Neuronal stem cell (in vitro differentiated cells): Measurements from ENCODE around the gene SP100.

ENCODE experiments used
- DNase-seq: peaks from one replicate; pipeline ENCODE4 v3.0.0-alpha.2; 2013; ENCODE audit warnings: low spot score
- H2AFZ ChIP-seq: one replicate; pipeline ENCODE4 v1.6.1; 2013; ENCODE audit warnings: mild to moderate bottlenecking, low read length, inconsistent platforms
- H2AK5ac ChIP-seq: 2 replicates; pipeline ENCODE4 v1.6.1; 2013; ENCODE audit warnings: low read depth, mild to moderate bottlenecking, inconsistent platforms, low read length, moderate library complexity, mixed read lengths
- H2BK120ac ChIP-seq: 2 replicates; pipeline ENCODE4 v1.6.1; 2013; ENCODE audit warnings: low read depth, mild to moderate bottlenecking, inconsistent platforms, low read length, moderate library complexity, mixed read lengths
- H2BK12ac ChIP-seq: one replicate; pipeline ENCODE4 v1.6.1; 2013; ENCODE audit warnings: low read length, inconsistent platforms
- H2BK15ac ChIP-seq: 2 replicates; pipeline ENCODE4 v1.6.1; 2013; ENCODE audit warnings: mild to moderate bottlenecking, low read length, inconsistent platforms, mixed read lengths
- H2BK5ac ChIP-seq: one replicate; pipeline ENCODE4 v1.6.1; 2013; ENCODE audit warnings: inconsistent platforms, mild to moderate bottlenecking, low read length, moderate library complexity
- H3K14ac ChIP-seq: one replicate; pipeline ENCODE4 v1.6.1; 2013; ENCODE audit warnings: low read length, inconsistent platforms
- H3K18ac ChIP-seq: 2 replicates; pipeline ENCODE4 v1.6.1; 2013; ENCODE audit warnings: low read length, inconsistent platforms
- H3K23ac ChIP-seq: 2 replicates; pipeline ENCODE4 v1.6.1; 2013; ENCODE audit warnings: low read depth, mild to moderate bottlenecking, mixed read lengths, low read length, inconsistent platforms; ENCODE audit not compliant: poor library complexity
- H3K27ac ChIP-seq: replicated peaks from 3 replicates; pipeline ENCODE4 v1.5.1; 2013; ENCODE audit warnings: low read length, inconsistent platforms
- H3K27me3 ChIP-seq, 3 experiments: 2 replicates each; pipeline ENCODE4 v1.6.1; 2013; ENCODE audit warnings: low read length in 3 of 3, mild to moderate bottlenecking in 2 of 3, inconsistent platforms in 1 of 3, low read depth in 1 of 3, mixed read lengths in 1 of 3, moderate library complexity in 1 of 3; ENCODE audit not compliant: control insufficient read depth in 3 of 3, insufficient read depth in 3 of 3
- H3K36me3 ChIP-seq, 2 donors: replicated peaks in 1 of 2; 2 replicates each; pipeline ENCODE4 v1.6.1; 2013; ENCODE audit warnings: low read length in 2 of 2; ENCODE audit not compliant: control insufficient read depth in 2 of 2, insufficient read depth in 2 of 2
- H3K4ac ChIP-seq: 2 replicates; pipeline ENCODE4 v1.6.1; 2013; ENCODE audit warnings: inconsistent platforms, mild to moderate bottlenecking, low read length, moderate library complexity
- H3K4me1 ChIP-seq, 2 donors: 1 replicate in 1 of 2; 2 replicates in 1 of 2; pipeline ENCODE4 v1.6.1; 2013; ENCODE audit warnings: low read length in 2 of 2, low read depth in 1 of 2; ENCODE audit not compliant: control insufficient read depth in 2 of 2, insufficient read depth in 1 of 2
- H3K4me2 ChIP-seq: one replicate; pipeline ENCODE4 v1.6.1; 2013; ENCODE audit warnings: mild to moderate bottlenecking, low read length, inconsistent platforms; ENCODE audit not compliant: insufficient read depth, poor library complexity, severe bottlenecking
- H3K4me3 ChIP-seq, 2 donors: 2 replicates each; pipeline ENCODE4 v1.5.1; 2013; ENCODE audit warnings: low read length in 2 of 2, mild to moderate bottlenecking in 2 of 2, inconsistent platforms in 1 of 2, moderate library complexity in 1 of 2
- H3K79me1 ChIP-seq: one replicate; pipeline ENCODE4 v1.6.1; 2013; ENCODE audit warnings: low read depth, mild to moderate bottlenecking, inconsistent platforms, low read length, moderate library complexity
- H3K9ac ChIP-seq: one replicate; pipeline ENCODE4 v1.6.1; 2013; ENCODE audit warnings: mild to moderate bottlenecking, low read depth, low read length, inconsistent platforms; ENCODE audit not compliant: poor library complexity
- H3K9me3 ChIP-seq, 2 donors: replicated peaks in 1 of 2; 2 replicates each; pipeline versions ENCODE3 to v1.6.1; 2013; ENCODE audit warnings: low read length in 2 of 2, mild to moderate bottlenecking in 2 of 2, inconsistent platforms in 1 of 2, low read depth in 1 of 2, mixed read lengths in 1 of 2, moderate library complexity in 1 of 2; ENCODE audit not compliant: control insufficient read depth in 2 of 2, insufficient read depth in 1 of 2
- H4K8ac ChIP-seq: one replicate; pipeline ENCODE4 v1.6.1; 2013; ENCODE audit warnings: low read depth, mild to moderate bottlenecking, inconsistent platforms, low read length, moderate library complexity
- H4K91ac ChIP-seq: one replicate; pipeline ENCODE4 v1.6.1; 2013; ENCODE audit warnings: low read length, low read depth, mild to moderate bottlenecking, inconsistent platforms; ENCODE audit not compliant: poor library complexity
- WGBS, 2 donors: extraction: QIAGEN DNeasy Blood & Tissue Kit; methylation state at CpG; one replicate each; pipeline ENCODE4 v1.1.7; 2013; ENCODE audit warnings: missing lambda C conversion rate in 2 of 2, mixed read lengths in 1 of 2; ENCODE audit not compliant: insufficient read length in 2 of 2, insufficient replicate concordance in 1 of 2; ENCODE audit errors: extremely low coverage in 2 of 2; 5-methylcytosine and 5-hydroxymethylcytosine counted together

The SP100 gene

GRCh38 chr2:230417436-230417835, 1.4 kb downstream of the SP100 start:
- Histone ChIP-seq H3K14ac (no peak overlapping the region), H2BK5ac (no peak overlapping the region), H3K36me3 (no peaks in the 10 kb centered on the region), H3K23ac (no peak overlapping the region), H2AK5ac (no peak overlapping the region), H2AFZ (no peak overlapping the region), H3K4ac (no peak overlapping the region), H2BK15ac (no peak overlapping the region), H3K4me2 (no peak overlapping the region), H3K79me1 (no peaks in the 10 kb centered on the region), H3K27ac (no peak overlapping the region), H3K18ac (no peak overlapping the region), H4K91ac (no peak overlapping the region), H2BK12ac (no peak overlapping the region), H3K27me3 (peaks cover 0 to 34% (median 3%) of the 10 kb centered on the region in 3 experiments), H3K9me3 (no peaks in the 10 kb centered on the region), H3K9ac (no peak overlapping the region), H3K4me1 (no peaks in the 10 kb centered on the region), H4K8ac (no peak overlapping the region), H3K4me3 (no peak overlapping the region), H2BK120ac (no peak overlapping the region)
- DNase-seq = no peak
- WGBS, 2 donors = no CpG with 5 or more reads among the region's 4 CpGs

DNA sequence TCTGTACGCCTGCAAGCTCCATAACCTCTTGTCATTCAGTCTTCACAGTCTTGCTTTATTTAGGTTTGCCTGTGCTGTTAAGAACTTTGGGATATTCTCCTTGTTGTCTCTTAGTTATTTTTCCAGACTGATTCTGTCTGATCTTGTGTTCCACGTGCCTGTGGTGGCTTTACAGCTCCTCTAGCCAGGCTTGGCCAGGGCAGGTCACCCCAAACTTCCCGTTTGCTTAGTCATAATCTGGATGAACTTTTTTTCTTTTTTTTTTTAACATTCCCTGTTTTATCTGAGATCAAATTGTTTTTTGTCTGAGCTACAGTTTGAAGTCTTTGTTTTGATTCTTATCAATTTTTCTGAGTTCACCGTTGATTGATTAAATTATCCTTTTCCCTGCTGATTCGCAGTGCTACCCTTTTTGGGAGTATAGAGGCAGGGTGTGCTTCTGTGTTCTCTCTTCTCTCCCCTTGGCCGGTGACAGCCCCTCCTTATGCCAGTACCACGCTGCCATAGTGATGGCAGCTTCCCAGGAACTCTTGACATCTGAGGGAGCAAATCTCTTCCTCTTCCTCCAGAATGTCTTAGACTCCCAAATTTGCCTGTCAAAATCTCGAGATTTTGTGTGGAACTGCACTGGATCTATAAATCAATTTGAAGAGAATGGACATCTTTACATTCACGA, 2.5 kb downstream of the SP100 start:
- Histone ChIP-seq H3K4ac (no peak overlapping the region), H3K79me1 (no peaks in the 10 kb centered on the region), H3K18ac (no peak overlapping the region), H3K4me3 (no peak overlapping the region), H4K91ac (no peak overlapping the region), H2BK5ac (no peak overlapping the region), H3K4me2 (no peak overlapping the region), H2AFZ (no peak overlapping the region), H2BK120ac (no peak overlapping the region), H3K23ac (no peak overlapping the region), H2BK15ac (no peak overlapping the region), H3K27me3 (peaks cover 0 to 29% (median 0%) of the 10 kb centered on the region in 3 experiments), H3K9ac (no peak overlapping the region), H4K8ac (no peak overlapping the region), H3K36me3 (no peaks in the 10 kb centered on the region), H3K14ac (no peak overlapping the region), H2BK12ac (no peak overlapping the region), H3K4me1 (no peaks in the 10 kb centered on the region), H3K9me3 (no peaks in the 10 kb centered on the region), H2AK5ac (no peak overlapping the region), H3K27ac (no peak overlapping the region)
- no CpG with 5 or more reads among the region's 9 CpGs for WGBS, 2 donors
- DNase-seq = no peak

- Histone ChIP-seq H3K9ac (no peak overlapping the region), H3K36me3 (no peaks in the 10 kb centered on the region), H2BK12ac (no peak overlapping the region), H3K27me3 (peaks cover 0 to 22% (median 0%) of the 10 kb centered on the region in 3 experiments), H3K79me1 (no peaks in the 10 kb centered on the region), H2BK5ac (no peak overlapping the region), H4K91ac (no peak overlapping the region), H2AFZ (no peak overlapping the region), H3K14ac (no peak overlapping the region), H2BK120ac (no peak overlapping the region), H2BK15ac (no peak overlapping the region), H3K4me3 (no peak overlapping the region), H4K8ac (no peak overlapping the region), H3K23ac (no peak overlapping the region), H3K4ac (no peak overlapping the region), H3K18ac (no peak overlapping the region), H2AK5ac (no peak overlapping the region), H3K4me2 (no peak overlapping the region), H3K27ac (no peak overlapping the region), H3K4me1 (no peaks in the 10 kb centered on the region), H3K9me3 (no peaks in the 10 kb centered on the region)
- WGBS, 2 donors = no CpG with 5 or more reads among the region's 4 CpGs
- DNase-seq = no peak
Measured at GRCh38 chr2:230419181-230419580, 3.2 kb downstream of the SP100 start.

- no peak overlapping the region for H2AFZ ChIP-seq
- no peak overlapping the region for H3K27ac ChIP-seq
- H3K4me2 ChIP-seq = no peak overlapping the region
- WGBS, 2 donors = no CpG with 5 or more reads among the region's 4 CpGs
- no peak overlapping the region for H2BK12ac ChIP-seq
- H3K4me1 ChIP-seq = no peaks in the 10 kb centered on the region
- no peak overlapping the region for H3K23ac ChIP-seq
- H3K27me3 ChIP-seq = peaks cover 0 to 11% (median 0%) of the 10 kb centered on the region in 3 experiments
- H4K91ac ChIP-seq = no peak overlapping the region
- no peak overlapping the region for H2BK5ac ChIP-seq
- H3K9ac ChIP-seq = no peak overlapping the region
- no peak overlapping the region for H3K4me3 ChIP-seq
- no peak overlapping the region for H3K4ac ChIP-seq
- no peaks in the 10 kb centered on the region for H3K9me3 ChIP-seq
- no peaks in the 10 kb centered on the region for H3K79me1 ChIP-seq
- H3K14ac ChIP-seq = no peak overlapping the region
- H2BK15ac ChIP-seq = no peak overlapping the region
- H2AK5ac ChIP-seq = no peak overlapping the region
- no peak overlapping the region for H3K18ac ChIP-seq
- DNase-seq = no peak
- H3K36me3 ChIP-seq = no peaks in the 10 kb centered on the region
- H4K8ac ChIP-seq = no peak overlapping the region
- no peak overlapping the region for H2BK120ac ChIP-seq
Measured at GRCh38 chr2:230422149-230422548, 6.1 kb downstream of the SP100 start.
